DND-41 (cell line): ENCODE measurements around the gene SP7.

Experiments
- EZH2 ChIP-seq: IDR thresholded peaks from 3 replicates; pipeline ENCODE4 v1.6.1; 2012; ENCODE audit warnings: borderline replicate concordance, low read depth, mild to moderate bottlenecking, moderate library complexity, low read length, inconsistent platforms; ENCODE audit not compliant: severe bottlenecking
- TF ChIP-seq, protein P1 (sequence below): IDR thresholded peaks from 2 replicates; pipeline ENCODE4 v1.5.1; 2012; ENCODE audit warnings: borderline replicate concordance, low read length, moderate library complexity, mild to moderate bottlenecking; ENCODE audit not compliant: poor library complexity, severe bottlenecking; ENCODE audit errors: extremely low read depth

- TF ChIP-seq, protein P1, sequence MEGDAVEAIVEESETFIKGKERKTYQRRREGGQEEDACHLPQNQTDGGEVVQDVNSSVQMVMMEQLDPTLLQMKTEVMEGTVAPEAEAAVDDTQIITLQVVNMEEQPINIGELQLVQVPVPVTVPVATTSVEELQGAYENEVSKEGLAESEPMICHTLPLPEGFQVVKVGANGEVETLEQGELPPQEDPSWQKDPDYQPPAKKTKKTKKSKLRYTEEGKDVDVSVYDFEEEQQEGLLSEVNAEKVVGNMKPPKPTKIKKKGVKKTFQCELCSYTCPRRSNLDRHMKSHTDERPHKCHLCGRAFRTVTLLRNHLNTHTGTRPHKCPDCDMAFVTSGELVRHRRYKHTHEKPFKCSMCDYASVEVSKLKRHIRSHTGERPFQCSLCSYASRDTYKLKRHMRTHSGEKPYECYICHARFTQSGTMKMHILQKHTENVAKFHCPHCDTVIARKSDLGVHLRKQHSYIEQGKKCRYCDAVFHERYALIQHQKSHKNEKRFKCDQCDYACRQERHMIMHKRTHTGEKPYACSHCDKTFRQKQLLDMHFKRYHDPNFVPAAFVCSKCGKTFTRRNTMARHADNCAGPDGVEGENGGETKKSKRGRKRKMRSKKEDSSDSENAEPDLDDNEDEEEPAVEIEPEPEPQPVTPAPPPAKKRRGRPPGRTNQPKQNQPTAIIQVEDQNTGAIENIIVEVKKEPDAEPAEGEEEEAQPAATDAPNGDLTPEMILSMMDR, result no peak
- no peak for TF ChIP-seq EZH2
These were observed 40.9 kb downstream of the SP7 start, which contains the start of gene PFDN5 for GRCh38 chr12:53295070-53295890.
